GM20000 (cell line): ENCODE results near the gene FRMPD2.

Experiments used
- DNase-seq: peaks from one replicate; pipeline ENCODE4 v3.0.0; 2012; ENCODE audit warnings: low spot score
- CTCF ChIP-seq: IDR thresholded peaks from 2 replicates; pipeline ENCODE4 v1.5.1; 2012; ENCODE audit warnings: mild to moderate bottlenecking, control low read depth; ENCODE audit errors: extremely low read depth, missing control alignments

FRMPD2 gene

GRCh38 chr10:48266528-48266927 lies 8.0 kb downstream of the FRMPD2 start:
- no peak for DNase-seq
- TF ChIP-seq CTCF: no peak

- TF ChIP-seq CTCF: no peak
- no peak for DNase-seq
Measured at GRCh38 chr10:48258105-48258504, 16.4 kb downstream of the FRMPD2 start.

- TF ChIP-seq CTCF: no peak
Measured at GRCh38 chr10:48257407-48257961, 17.0 kb downstream of the FRMPD2 start.

GRCh38 chr10:48255722-48256121 lies 18.8 kb downstream of the FRMPD2 start:
- no peak for DNase-seq
- TF ChIP-seq CTCF: no peak

More at GRCh38 chr10:48257407-48257961, 17.0 kb downstream of the FRMPD2 start:
- DNase-seq: no peak

GRCh38 chr10:48254750-48255512 lies 19.6 kb downstream of the FRMPD2 start:
- TF ChIP-seq CTCF: no peak

GRCh38 chr10:48253970-48254657 lies 20.4 kb downstream of the FRMPD2 start:
- no peak for DNase-seq
- TF ChIP-seq CTCF: no peak

More at GRCh38 chr10:48254750-48255512, 19.6 kb downstream of the FRMPD2 start:
- no peak for DNase-seq

- TF ChIP-seq CTCF: no peak
- DNase-seq: no peak
Measured at GRCh38 chr10:48252354-48252650, 22.2 kb downstream of the FRMPD2 start.
